OCI-M1 (cell line): Measurements from ENCODE around the gene ASL.
"Not testable (repeated sequence)": the region's sequence is repeated elsewhere in the genome, so short reads cannot be mapped to it uniquely, and the experiment has no call there.

Experiments used
- DNase-seq: peaks from one replicate; lab custom pipeline; 2025; lab: John Stamatoyannopoulos, UW

The ASL gene

DNA sequence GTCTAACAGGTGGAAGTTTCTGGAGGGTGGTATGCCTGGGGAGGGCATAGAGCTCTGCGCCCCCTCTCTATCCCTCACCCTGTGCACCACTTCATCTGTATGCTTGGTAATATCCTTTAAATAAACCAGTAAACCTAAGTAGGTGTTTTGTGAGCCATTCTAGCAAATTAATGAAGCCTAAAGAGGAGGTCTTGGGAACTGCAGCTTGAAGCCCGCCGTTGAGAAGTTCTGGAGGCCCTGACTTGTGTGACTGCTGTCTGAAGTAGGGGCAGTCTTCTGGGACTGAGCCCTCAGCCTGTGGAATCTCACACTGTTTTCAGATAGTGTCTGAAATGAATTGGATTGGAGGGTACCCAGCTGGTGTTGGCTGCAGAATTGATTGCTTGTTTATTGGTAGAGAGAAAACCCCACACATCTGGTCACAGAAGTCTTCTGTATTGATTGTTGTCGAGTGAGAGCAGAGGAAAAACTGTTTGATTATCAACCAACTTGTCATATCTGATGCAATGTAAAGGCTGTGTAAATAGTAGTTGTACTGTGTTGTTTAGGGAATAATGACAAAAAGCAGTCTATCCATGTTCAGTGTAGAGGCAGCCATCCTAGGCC lies 43.7 kb downstream of the ASL start:
- DNase-seq: no peak

DNA sequence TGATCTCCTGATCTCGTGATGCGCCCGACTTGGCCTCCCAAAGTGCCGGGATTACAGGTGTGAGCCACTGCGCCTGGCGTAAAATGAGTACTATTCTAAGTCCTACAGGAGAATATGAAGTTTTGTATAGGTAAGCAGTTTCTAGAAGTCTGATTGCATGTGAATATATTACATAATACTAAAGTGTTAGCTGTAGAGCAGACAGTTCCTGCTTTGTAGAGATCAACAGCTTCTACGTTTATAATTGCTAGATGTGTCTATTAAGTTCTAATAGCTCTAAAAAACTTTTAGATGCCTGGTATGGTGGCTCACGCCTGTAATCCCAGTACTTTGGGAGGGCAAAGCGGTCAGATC lies 47.5 kb downstream of the ASL start:
- no peak for DNase-seq

DNA sequence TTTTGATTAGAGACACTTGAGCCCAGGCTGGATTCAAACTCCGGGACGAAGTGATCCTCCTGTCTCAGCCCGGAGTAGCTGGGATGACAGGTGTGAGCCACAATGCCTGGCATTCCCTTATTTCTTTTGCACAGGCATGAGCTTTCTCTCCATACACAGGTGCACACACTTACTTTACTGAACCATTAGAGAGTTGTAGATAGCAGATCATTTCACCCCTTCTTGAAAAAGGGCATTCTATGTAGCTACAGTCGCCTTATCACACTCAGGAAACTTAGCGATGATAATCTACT lies 48.9 kb downstream of the ASL start:
- not testable (repeated sequence) for DNase-seq

DNA sequence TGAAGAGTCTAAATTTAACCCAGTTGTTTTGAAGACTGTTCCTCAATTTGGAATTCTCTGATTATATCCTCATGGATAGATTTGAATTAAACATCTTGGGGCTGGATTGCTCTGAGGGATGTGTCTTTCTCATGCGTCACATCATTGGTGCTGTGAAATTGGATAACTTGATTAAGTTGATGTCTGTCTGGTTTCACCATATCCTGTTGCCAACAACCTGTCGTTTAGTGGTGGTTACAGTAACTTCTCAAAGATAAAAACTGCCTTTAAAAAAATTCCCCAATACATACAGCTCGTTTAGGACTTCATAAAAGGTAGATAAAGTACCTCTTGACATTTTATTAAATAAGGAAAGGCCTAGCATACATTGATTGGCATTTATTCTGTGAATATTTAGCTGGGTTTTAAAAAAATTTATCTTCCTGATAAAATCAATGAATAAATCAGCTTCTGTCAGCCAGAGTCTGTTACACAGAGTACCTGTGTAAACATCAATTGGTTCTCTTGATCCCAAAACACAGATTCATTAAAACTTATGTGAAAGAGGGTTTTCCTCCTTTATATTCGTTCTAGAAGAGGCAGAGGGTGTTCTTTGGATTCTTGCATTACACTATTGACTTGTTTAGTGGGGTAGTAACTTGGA lies 49.6 kb downstream of the ASL start:
- peak; percentile 37 for DNase-seq

DNA sequence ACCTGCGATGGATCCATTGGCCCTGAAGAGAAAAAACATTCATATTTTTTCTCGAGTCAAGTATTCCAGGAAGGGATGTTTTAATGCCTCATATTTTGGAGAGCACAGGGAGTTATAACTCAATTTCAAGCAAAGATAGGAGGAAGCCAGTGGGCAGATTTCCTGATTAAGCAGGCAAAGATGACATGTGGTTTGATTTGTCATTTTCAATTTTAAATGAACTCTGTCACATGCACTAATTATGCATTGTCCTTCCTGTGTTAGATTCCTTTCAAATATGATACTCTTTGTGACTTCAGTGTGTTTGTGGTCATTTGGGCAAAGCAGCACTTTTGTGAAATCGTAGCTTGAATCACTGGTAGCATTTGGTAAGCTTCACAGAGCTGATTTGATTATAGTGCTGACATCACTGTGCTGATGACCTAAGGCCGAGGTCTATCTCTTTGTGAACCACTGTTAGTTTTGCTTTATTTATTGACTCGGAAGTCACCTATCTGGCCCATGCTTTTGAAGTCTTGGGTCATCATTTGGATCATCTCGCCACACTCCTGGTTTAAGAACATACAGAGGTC lies 50.2 kb downstream of the ASL start:
- not testable (repeated sequence) for DNase-seq

DNA sequence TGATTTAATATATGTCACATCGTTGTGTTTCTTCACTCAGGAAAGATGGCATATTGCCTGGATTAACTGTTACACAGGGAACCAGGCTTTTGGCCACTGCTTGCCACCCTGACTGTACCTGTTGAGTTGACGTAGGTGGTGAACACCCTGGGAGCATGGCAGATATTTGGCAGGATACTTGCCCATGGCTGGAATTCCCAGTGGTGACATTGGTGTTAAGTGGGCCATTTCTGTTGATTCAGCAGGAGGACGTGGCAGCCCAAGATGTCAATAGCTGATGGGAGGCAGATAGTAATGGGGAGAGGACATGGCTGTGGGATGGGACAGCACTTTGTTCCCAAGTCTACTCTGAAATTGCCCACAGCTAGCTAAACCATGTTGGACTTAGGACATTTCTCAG lies 51.6 kb downstream of the ASL start:
- DNase-seq: not testable (repeated sequence)

DNA sequence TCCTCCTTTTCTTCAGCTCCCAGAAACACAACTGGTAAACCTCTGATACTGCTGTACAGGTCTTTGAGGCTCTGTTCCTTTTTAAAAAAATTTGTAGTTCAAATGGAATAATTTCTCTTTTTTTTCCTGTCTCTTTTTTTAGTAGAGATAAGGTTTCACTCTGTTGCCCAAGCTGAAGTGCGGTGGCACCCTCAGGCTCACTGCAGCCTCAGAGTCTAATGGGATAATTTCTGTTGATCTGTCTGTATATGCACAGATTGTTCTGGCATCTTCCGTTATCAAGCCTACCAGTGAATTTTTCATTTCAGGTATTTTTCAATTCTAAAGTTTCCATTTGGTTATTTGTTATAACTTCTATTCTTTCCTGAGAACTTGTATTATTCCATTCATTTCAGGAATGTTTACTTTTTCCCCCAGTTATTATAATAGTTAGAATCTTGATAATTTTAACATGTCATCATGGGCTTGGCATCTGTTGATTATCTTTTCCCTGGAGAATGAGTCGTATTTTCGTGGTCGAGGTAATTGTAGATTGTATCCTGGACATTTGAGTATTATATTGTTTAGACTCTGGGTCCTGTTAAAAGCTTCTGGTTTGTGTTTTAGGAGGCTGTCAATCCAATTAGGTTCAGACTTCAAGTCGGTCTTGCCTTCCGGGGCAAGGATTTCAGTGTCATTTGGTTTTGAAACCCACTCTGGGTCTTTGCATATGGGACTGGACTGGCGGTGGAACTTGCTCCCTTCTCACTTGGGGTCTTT lies 63.6 kb downstream of the ASL start:
- no peak for DNase-seq

DNA sequence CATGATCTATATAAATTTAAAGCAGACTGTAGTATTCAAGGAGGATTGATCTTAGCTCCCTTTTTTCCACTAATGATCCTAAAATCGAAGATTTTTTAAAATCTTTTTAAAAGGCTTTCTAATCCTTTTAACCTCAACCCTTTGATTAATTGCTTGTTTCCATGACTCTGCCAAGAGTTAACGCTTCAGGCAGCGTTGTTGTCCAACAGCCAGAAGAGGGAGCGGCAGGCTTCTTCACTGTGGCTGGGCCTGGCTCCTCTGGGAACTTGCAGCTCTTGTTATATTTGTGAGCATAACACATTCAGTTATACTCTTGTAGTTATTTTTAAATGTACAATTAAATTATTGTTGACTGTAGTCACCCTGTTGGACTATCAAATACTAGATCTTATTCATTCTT lies 65.3 kb downstream of the ASL start:
- peak; percentile 21 for DNase-seq

DNA sequence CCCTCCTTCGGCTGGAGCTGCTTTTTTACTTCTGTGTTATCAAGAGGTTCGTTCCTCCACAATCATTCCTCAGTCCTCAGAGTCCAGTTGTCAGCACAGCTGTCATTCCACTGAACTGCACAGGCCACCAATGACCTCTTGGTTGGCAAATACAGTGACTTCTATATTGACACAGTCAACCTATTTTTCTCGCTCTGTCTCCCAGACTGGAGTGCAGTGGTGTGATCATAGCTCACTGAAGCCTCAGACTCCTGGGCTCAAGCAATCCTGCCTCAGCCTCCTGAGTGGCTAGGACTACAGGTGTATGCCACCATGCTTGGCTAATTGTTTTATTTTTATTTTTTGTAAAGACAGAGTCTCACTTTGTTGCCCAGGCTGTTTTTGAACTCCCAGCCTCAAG lies 66.7 kb downstream of the ASL start:
- DNase-seq: no peak

DNA sequence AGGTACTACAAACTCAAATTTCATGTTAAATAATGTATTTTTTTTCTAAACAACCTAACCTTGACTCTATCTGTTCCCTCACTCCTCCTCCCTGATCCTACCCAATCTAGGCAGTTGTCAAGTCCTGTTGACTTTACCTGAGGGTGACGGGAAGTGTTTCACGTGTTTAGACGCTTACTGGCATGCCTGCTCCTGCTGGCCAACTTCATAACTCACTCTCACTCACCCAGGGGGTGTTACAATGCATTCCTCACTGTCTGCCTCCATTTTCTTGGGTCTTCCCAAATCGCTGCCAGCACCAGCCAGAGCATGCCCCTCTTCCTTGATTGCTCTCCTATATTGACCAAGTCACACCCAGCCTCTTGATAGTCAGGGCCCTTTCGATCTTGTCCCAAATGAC lies 67.4 kb downstream of the ASL start:
- no peak for DNase-seq
